Activated CD8-positive, alpha-beta memory T cell treated with anti-CD3 and anti-CD28 coated beads for 48 hours (primary cell): ENCODE measurements around the gene FAM13A.
"Not testable (repeated sequence)": the region's sequence is repeated elsewhere in the genome, so short reads cannot be mapped to it uniquely, and the experiment has no call there.

Experiments used
- DNase-seq, 3 experiments: peaks; one replicate each; pipeline ENCODE4 v3.0.0-alpha.2; 2020; ENCODE audit warnings: low read depth in 2 of 3, low spot score in 2 of 3

The FAM13A gene

DNA sequence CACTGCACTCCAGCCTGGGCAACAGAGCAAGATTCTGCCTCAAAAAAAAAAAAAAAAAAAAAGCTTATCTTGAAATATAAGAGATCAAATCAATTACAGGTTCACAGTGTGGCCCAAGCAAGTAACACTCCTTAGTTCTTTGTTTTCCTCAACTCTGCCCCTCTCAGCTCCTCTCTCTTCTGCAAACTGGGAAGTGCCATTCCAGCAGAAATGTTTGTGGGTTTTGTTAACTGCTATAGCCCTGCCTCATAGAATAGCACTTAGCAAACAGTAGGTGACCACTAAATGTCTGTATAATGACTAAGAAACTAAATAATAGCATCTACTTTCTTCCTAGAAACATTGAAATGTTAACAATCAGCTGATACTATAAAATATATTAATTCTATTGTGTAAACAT is 199.4 kb downstream of the FAM13A start:
- no peak for DNase-seq

DNA sequence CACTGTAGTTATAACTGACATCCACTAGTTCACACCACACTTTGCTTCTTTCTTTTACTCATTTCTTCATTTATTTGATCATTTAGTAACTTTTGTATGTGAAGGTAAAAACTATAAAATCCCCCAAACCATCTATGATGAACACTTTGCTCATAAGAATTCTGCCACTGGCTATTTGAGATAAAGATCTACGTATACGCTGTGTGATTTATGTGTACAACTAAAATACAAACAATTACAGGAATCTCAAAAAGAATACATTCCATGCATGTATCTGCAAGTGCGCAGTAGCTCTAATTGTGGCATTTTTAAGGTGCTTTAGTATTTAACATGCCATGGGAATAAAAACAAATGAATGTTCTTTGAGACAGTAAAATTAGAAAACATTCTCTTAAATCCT is 202.5 kb downstream of the FAM13A start:
- no peak for DNase-seq

- not testable (repeated sequence) for DNase-seq
Measured at GRCh38 chr4:88853583-88853982, 203.4 kb downstream of the FAM13A start.

DNA sequence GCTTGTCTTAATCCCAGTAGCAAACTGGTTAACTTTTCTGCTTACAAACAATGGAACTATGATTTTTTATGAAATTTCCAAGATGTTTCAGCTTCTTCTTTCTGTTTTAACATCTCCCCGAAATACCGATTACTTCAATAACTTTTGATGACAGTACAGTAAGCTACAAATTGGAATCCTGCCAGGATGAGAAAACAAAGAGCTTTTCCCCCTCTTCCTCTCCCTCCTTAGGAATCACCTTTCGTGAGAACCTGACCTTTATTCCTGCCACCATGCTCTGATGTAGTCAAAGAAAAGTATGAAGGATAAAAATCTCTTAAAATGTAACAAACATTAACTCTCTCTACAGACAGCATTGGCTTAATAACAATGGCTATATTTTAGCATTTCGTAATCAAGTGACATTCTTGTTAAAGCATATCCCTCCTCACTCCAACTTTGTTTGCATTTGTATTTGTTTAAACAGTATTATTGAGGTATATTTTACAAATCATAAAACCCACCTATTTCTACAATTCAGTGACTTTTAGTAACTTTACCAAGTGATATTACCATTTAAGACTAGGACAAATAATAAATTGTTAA is 210.7 kb downstream of the FAM13A start:
- DNase-seq = no peak

DNA sequence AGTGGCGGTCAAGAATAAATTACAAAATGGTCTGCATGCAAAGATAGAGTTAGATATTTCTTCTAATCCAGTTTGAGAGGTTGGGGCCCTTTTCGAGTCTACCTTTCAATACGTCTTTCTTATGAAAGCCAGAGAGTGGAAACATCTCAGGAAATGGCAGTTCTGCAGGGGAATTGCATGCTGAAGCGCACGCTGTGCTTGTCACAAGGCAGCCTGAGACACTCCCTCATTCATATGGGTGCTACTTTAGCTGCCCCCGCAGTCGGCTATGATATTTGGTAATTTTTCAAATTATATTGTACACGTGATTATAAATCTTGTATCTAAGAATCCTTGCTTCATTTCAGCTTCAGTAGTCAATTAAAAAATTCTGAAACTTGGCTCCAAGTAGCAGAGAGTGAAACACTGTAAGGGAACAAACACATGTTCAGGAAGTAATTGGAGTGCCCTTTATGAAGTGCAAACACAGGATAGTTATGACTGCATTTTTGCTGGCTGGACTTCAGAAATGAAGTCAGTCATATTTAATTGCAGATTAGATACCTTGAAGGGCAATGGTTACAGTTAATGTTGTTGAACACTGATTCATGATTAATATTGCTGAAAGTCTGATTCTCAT is 213.8 kb downstream of the FAM13A start:
- DNase-seq = no peak

GRCh38 chr4:88841635-88842034 is 215.3 kb downstream of the FAM13A start:
- no peak for DNase-seq

GRCh38 chr4:88836216-88836615 is 220.8 kb downstream of the FAM13A start:
- no peak for DNase-seq

- no peak for DNase-seq
Measured at GRCh38 chr4:88831031-88831430, 226.0 kb downstream of the FAM13A start.

DNA sequence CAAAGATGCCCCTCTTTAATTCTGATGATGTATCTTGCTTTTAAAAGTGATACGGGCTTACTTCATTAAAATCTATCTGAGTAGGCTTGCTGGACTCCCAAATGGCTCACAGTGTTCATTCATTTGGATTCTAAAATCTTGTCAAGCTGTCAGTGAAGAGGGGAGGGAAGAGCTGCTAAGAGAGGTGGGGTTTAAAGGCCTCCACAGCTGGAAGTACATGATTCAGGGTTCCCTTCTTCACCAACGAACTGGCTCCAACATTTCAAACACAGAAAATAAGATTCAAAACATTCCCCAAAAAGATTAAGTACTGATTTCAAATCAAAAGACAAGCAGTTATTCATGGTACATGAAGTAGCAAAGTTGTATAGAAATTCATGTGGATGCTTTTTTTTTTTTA is 226.4 kb downstream of the FAM13A start:
- DNase-seq = no peak

DNA sequence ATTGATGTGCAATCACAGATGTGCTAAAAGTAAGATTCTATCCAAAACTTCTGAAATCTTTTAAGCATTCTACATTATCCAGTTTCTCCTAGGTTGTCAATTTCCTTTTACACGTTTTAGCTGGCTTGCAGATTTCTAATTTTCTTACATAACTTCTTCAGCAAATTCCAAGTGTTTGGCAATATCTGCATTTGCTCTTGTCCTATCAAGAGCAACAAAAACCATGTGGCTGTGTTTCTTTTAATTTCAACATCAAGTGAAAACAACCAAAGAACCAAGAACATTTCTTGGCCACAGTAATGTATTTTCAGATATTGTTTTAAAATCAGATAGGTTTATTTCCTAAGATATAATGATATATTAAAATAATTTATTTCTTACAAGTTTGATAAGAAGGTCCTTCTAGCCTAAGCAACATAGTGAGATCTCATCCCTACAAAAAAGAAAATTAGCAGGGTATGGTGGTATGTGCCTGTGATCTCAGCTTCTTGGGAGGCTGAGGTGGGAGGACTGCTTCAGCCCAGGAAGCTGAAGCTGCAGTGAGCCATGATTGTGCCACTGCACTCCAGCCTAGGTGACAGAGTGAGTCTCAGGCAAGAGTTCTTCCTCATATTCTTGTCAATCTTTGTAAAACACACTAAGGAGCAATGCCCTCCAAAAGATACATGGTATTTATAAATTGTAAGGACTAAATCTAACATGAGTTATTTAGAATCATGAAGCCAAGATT is 228.0 kb downstream of the FAM13A start:
- DNase-seq = no peak

DNA sequence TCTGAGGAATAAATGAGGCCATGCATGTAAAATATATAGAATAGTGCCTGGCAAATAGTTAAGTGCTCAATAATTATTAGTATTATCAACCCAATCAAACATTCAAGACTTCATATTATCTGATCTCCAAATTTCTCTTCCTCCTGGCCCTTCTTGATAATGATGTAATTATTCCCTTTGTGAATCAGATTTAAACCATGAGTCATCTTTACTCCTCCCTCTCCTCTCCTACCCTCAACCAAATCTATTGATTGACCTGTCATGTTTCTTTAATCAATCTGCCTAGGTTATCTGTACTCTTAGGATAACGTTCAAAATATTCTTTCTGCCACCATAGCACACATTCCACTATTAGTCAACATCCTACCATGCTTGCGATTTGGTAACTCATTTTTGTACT is 229.5 kb downstream of the FAM13A start:
- DNase-seq = no peak

DNA sequence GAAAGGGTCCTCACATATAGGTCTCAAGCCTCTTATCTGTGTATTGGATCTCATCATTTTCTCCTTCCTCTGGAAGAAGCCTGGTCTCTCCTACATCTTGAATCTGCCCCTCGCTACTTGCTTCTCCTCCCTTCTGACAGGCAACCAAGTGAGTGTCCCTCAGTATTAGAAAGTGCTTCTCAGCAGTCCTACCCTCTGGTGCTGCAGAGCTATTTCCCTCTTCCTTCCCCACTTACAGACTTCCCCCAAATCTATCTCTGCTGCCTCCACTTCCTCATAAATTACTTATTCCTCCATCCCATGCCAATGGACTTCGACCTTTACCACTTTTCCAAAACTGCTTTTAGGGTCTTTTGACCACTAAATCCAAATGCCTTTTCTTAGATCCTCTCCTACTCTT is 230.2 kb downstream of the FAM13A start:
- no peak for DNase-seq

- no peak for DNase-seq
Measured at GRCh38 chr4:88825931-88826330, 231.1 kb downstream of the FAM13A start.

- DNase-seq = peak in 2 of 3 experiments; percentile 11 to 17
Measured at GRCh38 chr4:88823058-88823919, 233.7 kb downstream of the FAM13A start.

GRCh38 chr4:88822034-88822789 is 234.8 kb downstream of the FAM13A start:
- no peak for DNase-seq

DNA sequence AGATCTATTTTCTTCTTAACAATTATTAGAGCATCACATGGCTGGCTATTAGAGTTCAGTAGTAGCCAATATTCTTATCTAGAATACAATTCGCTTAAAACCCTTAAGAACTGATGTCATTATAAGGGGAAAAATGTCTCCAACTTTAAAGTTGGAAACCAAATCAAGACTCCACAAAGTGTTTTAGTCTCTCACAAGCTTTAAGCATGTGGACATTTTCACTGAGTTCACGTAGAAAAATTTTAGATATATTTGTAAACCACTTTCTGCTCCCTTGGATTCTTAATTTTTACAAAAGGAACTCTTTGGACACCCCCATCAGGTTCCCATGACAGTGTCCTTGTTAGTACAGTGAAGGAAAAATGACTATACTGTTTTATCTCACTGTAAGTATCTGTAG is 235.5 kb downstream of the FAM13A start:
- no peak for DNase-seq

DNA sequence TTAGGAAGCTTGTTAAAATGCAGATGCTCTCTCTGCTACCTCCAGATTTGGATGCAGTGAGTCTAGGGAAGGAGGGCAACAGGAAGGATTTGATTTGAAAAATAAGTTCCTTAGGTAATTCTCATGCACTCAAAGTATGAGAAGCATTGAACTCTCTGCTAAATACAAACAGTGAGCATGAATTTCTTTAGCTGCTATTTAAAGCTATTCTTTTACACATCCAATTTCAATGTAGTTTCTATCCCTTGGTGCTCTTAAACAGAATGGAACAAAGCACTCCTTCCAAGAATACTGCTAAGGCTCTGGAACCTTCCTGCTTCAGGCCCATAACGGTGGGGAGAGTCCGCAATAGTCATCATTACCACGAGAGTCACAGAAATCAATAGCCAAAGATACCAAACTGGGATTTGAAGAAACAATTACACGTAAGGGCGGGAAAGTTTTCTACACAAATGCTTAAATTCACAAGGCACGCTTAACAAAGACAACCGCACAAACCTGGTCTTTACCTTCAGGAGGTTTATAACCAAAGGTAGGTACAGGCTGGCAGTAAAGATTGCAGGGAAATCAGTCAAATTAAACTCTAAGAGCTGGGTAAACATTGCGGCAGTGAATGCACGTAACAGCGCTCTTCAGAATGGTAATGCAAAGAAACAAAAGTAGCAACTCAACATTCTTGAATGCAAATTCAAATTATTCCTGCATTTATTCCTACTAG is 236.1 kb downstream of the FAM13A start:
- no peak for DNase-seq

GRCh38 chr4:88819818-88820697 is 236.9 kb downstream of the FAM13A start:
- DNase-seq = no peak
